Liver (tissue), 3 donors: ENCODE measurements around the gene CSF3R.

ENCODE experiments used
- EGR1 ChIP-seq, 2 donors: IDR thresholded peaks; 2 replicates each; pipeline ENCODE4 v1.6.1; 2016 to 2018; ENCODE audit warnings: antibody characterized with exemption in 2 of 2, low read depth in 2 of 2
- HNF4G ChIP-seq: IDR thresholded peaks from 2 replicates; pipeline ENCODE4 v1.6.1; 2016; ENCODE audit warnings: antibody characterized with exemption
- TF ChIP-seq, protein P1 (sequence below): fragments of 150-350 bp; IDR thresholded peaks from 2 replicates; pipeline ENCODE4 v1.5.1; 2017; ENCODE audit warnings: improper control_type of control experiment, low read depth, low read length; ENCODE audit not compliant: missing input control
- donor health status: healthy.
- donor health status: healthy.

DNA sequence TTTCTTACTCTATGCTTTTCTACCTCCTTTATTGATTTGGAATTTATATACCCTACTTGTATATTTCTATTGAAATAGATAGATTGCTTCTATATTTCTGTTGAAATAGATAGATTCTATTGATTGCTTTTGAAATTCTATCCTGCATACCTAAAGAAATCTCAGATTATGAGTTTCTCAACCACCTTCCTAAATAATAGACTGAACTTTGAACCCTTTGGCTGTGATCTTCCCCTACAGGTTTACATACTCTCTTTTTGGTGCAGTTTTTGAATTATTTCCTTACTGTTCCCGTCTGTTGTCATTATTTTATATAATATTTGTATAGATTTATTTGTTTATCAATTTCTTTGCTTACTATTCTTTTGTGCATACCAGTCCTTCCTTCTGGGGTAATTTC, 20.4 kb upstream of the CSF3R start:
- TF ChIP-seq, protein P1, sequence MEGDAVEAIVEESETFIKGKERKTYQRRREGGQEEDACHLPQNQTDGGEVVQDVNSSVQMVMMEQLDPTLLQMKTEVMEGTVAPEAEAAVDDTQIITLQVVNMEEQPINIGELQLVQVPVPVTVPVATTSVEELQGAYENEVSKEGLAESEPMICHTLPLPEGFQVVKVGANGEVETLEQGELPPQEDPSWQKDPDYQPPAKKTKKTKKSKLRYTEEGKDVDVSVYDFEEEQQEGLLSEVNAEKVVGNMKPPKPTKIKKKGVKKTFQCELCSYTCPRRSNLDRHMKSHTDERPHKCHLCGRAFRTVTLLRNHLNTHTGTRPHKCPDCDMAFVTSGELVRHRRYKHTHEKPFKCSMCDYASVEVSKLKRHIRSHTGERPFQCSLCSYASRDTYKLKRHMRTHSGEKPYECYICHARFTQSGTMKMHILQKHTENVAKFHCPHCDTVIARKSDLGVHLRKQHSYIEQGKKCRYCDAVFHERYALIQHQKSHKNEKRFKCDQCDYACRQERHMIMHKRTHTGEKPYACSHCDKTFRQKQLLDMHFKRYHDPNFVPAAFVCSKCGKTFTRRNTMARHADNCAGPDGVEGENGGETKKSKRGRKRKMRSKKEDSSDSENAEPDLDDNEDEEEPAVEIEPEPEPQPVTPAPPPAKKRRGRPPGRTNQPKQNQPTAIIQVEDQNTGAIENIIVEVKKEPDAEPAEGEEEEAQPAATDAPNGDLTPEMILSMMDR: no peak
- TF ChIP-seq HNF4G (no peak), EGR1 (IDR thresholded peaks at IDR 0.05; ENCODE audit: low read depth in 2 of 2) (no peak)
